NCI-H345 treated with DMSO at 0.1 percent for 48 hours (cell line): ENCODE results near the gene CADPS.

ENCODE experiments used
- DNase-seq: peaks from one replicate; lab custom pipeline; 2025; ENCODE audit not compliant: unreplicated experiment; lab: John Stamatoyannopoulos, UW

CADPS gene

DNA sequence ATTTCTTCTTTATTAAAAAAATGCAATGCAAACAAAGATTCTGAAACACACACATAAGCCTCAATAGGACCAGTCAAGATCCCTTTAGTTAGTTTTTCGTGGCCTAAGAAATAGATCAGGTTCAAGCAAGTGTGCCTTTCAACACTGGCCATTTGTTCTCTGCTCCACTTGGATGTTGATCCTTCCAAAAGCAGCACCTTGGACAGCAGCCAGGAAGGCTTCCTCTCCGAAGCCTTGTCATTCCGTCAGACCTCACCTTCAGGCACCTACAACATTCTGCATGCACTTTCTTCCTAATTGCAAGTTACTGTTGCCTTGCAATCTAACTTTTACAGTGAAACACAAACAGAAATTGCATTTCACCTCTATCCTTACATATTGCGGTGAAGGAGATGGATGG is 346.0 kb downstream of the CADPS start:
- no peak for DNase-seq

DNA sequence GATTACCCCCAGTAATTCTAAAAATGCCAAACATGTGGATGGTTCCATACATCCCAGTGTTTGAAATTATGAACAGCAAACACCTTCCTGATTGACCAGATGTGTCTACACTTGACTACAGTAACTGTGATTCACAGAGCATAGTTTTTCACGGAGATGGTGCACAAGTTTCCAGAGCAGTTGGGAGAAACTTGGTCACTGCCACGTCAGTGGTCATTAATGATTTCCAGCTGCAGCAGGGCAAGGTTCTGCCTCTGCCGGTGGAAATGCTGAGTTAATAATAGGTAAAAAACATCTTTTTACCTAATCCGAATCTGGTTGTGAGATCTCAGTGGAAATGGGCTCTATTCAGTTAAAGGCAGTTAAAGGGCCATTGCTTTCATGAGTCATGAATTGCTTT is 347.7 kb downstream of the CADPS start:
- no peak for DNase-seq

DNA sequence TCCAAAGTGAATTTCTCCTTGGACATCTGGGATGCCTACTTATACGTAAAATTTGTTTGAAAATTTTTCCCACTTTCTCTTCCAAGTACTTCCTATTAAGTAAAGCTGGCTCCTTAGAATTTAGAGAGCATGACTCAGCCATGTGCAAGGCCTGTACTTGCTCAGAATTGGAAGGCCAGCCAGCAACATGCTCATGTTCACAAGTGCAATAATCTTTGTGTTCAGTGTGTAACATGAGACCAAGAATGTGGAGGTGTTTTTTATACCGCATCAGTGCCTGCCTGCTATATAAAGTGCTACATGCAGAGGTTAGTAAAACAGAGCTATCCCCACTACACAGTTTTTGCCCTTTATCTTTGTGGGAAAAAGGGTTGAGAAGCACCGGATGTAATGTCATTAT is 349.9 kb downstream of the CADPS start:
- DNase-seq: no peak

DNA sequence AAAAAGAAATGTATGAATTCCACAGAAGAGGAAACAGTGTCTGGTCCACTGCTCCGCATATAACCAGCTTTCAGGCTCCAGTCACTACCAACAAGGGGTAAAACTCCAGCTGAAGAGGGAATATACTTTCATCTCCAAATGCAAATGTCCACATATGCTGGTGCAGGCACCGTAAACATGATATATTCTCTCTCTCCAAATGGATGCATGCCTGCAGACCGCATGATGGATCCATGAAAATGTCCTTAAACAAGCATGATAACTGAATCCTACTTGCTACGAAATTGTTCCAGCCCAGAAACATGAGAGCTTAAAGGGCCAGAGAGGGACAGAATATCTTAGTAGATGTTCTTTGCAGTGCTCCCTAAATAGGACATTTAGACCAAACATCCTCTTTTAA is 351.5 kb downstream of the CADPS start:
- no peak for DNase-seq

DNA sequence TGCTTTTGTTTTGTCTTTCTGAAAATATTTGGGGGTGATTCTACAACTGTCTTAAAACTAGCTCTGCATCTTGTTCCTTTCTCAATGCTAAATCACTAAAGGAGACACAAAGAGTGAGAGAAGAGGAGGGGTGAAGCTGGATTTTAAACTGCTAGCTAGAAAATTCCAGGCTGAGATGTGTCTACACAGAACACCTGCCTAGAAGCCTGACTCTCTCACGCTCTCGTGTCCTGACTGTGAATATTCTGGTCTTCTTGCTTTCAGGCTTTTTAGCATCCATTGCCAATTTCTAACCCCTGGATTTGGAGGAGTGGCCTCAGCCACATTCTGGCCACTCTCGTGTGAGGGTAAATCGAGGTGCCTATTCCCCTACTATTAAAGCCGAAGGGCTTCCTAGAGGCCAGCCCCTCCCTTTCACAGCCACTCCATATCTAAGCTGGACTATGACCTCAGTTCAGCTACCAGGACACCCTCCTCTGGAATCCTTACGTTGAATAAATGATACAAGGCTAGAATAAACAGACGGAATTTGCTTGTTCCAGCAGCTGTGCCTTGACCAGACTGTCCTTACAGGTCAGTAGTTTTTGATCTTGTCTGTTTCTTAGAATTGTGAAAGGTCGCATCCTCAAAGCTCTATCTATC is 353.6 kb downstream of the CADPS start:
- DNase-seq: no peak

DNA sequence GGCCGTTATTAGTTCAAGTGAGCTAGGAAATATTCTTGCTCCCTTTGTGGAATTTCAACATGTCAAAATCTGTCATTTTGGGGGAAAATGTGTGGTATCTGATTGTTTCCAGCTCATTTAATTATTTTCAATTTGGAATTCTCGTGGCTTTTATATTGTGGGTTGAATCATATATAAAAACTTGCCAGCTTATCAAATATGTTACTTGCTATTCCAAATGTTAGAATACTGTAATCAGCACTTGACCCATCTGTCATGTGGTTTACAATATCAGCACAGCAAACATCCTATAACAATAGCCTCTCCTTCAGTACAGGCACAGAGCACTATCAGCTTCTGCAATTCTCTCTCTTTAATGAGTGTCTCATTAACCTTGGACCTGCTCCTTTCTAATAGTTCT is 371.7 kb downstream of the CADPS start:
- no peak for DNase-seq

DNA sequence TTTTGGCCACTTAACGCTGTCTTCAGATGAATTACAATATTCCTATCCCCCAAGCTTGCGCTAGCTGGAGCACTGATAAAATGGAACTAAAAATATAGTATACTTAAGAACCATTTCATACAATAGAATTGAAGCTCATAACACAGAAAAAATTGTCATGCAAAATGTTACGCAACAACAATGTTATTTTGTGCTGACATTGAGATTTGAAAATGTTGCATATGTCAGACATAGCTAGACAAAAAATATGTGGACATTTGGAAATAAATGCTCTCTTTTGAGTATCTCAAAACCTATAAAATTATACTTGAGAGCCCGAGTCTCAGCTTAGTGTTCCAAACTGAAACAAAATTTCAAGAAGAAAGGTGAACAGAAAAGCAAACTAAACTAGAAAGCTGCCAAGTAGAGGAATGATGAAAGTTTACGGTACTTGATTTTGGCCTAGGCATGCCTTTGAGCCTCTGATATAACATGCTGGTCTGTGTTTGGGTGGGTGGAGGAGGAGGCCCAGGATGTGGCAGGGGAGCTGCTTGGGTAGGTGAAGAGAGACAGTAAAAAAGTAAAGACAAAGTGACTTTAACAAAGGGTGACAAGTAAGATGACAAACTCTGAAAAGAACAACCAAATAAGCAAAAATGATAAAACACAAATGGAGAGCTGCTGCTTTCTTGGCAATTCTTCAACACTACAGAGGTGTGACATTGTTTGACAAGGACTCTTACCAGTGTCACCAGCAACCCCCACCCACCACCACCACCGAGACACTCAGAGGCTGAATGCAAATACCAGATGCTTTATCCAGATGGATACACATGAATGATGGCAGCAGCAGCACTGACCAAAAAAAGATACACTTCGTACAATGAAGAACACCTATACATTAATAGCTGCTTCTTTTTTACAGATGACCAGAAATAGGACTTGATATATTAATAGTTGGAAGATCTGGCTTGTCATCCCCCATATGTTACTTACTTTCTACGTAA is 372.6 kb downstream of the CADPS start:
- DNase-seq: no peak

DNA sequence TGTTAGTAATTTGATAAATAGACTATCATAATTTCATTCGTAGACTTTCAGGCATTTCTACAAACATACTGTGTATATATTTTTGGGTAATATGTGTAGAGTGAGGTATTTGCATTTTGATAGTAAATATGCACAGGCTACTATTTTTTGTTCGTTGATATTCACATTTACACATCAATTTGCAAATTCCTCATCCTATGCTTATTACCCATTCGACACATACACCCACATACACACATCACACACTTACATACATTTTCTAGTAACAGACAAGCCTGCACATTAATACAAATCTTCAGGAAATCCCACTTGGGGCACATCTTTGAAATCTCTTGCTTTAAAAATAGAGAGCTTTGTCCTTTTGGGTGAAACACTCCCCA is 373.9 kb downstream of the CADPS start:
- DNase-seq: no peak

DNA sequence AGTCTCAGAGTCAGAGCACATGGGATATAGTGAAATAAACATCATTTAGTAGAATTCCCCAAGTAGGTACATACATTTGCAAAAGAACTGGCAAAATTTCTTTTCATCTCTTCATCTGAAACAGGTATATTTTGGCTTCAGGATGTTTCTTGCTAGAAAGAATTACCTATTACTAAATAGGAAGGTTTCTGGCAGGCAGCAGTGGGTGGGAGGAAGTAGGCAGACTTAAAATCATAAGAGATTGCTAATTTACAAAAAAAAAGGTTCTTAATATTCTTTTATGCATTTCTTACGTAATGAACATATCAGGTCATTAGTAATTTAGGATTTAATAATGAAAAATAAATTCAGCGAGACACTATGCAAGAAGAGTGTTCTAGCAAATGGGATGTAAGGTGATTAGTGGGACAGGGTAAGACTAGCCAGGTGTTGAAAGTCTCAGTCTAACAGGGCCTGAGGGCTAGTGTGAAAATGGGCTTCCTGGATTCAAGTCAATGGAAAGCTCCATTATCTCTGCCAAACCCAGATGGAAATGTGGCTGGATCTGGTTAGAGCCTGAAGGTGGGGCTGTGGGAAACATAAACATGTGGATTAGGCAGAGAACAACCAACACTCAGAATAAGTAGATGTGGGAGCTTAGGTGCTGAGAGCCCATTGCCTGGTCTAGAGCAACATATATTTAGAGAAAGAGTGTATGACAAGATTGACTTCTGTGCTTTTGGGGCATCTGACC is 374.5 kb downstream of the CADPS start:
- DNase-seq: no peak

DNA sequence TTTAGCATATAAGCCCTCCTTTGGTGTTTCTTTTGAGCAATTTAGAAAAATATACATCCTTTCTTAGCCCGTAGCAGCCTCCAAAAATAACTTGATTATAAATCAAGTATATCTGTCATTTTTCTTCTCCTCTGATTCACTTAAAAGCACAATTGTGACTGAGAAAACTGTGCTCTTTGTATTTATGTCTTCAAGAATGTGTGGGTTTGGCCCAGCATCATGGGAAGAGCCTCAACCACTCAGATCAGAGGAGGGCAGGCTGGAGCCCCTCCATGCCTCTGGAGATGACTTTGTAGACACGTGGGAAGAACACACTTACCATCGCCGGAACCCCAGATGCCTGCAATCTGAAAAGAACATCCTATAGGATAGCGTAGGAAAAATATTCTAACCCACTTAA is 378.1 kb downstream of the CADPS start:
- DNase-seq: no peak

DNA sequence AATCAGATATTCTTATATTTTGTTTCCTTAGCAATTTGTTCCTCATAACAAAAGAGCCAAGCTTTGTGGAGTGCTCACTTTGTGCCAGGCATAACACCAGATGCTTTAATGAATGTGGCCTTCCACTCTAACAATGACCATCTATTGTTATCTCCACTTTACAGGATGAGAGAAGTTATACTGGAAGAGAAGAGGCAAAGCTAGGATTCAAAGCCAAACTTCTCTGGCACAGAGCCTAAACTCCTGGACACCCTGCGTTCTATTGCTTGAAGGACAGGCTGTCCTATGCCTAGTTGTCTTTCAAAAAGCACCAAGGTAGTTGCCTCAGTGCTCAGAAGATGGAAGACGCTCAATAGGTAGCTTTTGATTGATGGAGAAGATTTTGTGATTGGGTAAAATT is 378.7 kb downstream of the CADPS start:
- DNase-seq: no peak

DNA sequence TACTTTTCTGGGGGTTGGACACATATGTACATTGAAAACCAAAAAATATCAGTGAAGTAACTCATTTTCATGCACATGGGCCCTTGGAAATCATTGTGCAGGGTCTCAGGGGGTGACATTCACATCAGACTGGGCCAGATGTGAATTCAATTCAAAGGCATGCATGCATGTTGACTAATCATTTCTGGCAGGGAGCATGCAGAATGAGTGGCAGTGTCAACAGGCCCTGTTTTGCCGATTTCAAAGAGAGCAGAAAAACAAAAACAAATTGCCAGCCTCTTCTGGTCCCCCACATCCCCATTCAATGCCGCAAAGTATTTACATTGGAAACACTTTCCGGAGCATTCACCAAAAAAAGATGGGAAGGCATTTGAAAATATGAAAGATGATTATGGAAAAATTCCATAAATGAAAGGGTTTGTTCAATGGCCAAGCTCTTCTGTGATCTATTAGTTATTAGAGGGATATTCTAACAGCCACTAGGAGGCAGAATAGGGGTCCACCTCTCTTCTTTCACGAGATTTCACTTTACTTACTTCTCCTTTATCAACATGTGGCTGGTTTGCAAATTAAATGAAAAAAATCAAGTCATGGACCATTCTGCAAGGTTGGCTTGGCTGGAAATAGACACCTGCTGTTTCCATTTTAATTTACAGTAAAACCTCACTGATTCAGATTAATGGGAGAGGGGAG is 382.0 kb downstream of the CADPS start:
- DNase-seq: no peak

DNA sequence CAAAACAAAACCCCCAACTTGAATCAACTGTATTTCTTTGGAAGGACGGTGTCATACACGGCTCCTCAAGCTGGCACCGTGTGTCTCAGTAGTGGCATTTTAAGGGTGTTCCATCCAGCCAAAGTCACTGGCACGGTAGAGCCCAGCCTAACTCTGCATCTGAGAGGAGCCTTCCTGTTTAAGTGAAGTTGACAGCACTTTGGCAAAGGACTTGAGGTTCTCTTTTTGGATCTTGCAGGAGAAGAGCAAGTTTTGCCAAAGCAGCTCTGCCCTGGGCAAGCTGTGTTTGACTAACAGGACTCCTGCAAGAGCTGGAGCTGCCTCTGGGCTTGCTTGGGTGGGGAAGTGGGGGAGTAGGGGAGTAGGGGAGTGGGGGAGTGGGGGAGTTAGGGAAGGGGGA is 392.3 kb downstream of the CADPS start:
- no peak for DNase-seq

DNA sequence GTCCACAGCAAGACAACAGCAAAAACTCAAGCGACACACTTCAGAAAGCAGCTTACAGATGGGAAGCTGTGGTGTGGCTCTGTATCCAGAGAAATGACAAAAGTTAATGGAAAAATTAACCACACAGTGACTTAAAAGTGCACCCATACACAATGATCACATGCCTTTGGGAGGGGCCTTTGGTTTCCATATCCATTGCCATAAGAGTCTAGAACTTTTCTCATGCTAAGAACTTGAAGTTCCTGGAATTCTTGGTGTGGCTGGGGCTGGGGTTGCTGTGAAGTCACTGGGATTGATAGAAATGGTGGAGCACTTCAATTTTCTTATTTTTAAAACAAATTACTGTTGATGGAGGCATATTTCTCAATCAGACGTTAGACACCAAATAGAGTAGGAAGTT is 393.3 kb downstream of the CADPS start:
- DNase-seq: no peak

DNA sequence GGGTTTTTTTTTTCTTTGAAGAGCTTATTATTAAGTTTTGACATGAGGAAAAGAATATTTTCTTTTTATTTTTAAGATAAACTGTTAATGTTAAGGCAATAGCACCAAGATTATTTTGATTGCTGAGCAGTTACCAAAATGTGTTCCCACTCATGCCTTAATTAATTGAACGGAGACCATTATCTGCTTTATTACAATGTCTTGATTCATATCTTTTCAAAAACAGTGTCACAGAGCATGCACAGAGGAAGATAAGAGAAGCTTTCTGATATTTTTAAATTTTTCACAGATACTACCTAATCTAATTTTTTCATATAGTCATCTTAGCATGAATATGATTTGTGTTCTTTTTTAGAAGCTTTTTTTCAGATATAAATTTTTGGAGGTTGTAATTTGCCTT is 395.2 kb downstream of the CADPS start:
- DNase-seq: no peak

DNA sequence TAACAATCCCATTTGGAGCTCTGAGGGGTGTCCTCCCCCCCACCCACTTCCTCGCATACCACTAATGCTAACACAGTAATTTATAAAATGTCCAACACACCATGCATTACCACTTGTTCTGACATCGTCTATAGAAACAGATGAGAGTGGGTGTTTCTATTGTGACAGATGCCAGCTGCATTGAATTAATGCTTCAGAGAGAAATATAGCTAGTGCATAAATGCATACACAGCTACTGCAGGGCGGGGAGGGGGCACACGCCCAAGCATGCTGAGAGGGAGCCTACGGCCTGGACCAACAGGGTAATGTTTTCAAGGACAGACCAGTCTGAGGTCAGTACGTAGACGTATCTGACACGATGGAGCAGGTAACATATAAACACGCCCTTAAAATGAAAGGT is 395.9 kb downstream of the CADPS start:
- DNase-seq: no peak

DNA sequence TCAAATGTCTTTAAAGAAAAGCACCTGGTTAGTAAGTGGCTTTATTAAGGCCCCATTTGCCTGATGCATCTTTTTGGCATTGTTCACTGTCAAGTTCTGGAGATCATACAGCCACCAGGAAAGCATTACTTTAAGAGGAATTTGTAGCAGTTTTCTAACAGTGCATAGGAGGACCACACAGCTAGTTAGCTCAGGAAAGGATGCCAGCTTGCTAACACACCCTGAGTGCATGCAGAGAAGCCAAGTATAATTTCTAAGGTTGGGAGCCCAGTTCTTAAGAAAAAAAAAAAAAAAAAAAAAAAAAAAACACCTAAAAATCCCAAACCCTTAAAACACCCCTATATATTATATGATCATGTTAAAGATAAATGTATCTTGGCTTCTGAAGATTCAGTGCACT is 399.9 kb downstream of the CADPS start:
- no peak for DNase-seq

DNA sequence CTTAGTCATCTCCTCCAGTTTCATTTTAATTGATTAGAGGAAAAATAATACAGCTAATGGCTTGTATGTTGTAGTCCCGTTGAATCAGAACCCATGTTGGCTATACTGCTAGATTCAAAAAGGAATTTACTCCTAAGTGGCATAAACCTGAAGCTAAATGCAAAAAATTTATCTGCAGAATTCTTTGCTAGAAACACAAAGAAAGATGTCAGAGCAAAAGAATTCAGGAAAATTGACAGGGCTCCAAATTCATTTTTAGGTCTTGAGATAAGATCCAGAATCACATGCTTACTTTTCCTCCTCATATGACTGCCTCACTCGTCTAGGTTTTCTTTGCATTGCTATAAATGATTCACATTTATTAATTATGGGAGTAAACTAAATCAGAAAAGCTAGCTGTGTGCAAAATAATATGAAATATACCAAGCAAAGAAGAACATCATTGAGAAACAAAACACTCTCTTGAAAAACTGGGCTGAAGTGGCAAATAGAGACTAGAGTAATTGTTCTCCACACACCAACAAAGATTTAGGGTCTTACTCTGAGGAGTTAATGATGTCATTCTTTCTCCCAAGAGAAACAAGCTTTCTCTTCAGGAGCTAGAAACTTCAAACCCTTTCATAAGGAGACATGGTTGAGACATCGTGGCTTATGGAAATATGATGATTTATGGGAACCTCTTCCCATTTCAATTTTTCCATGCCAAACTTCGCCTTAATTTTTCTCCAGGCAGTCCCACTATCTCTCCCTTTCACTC is 407.1 kb downstream of the CADPS start:
- no peak for DNase-seq

DNA sequence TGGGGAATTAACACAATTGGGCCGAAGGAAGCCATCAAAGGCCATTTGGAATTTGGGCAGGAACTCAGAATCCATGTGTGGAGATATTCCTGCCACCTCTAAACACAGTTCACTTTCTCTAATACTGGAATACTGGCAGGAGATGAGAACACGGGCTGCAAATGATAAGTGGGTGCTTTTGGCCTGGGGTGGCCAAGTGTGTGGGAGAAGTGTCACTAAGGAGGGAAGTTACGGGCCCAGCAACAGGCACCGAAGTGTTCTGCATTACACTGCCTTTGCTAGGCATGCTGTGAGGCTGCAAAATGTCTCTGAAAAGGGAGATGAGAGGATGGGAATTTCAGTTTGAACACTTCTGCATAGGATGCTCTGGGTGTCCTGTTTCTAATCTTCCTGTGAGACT is 412.4 kb downstream of the CADPS start:
- no peak for DNase-seq

DNA sequence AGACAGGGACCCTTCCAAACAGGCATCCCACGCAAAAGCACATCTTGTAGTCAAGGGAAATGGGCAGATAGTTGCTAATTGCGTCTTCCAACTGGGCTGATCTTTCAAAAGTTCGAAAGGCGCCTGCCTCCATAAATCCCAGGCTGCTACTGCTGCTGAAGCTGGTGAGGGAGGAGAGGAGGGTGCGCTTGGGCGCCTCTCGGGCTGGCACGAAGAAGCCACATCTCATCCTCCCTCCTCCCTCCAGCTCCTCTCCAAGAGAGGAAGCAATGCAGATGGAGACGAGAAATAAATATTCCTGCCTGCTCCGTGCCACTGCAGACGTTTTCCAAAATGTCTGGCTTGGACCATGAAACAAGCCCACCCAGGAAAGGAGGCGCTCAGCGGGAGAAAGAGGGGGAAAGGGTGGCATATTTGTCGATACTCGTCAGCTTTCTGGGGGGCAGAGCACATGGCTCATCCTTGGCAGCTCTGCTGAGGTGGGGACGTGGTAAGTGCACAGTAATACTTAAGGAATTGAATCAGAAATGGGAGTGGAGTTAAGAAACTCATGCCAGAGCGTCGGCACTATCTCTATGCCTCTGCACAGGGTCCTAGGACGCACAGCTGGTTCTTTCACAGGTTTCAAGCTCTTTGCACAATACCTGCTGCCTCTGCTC is 413.0 kb downstream of the CADPS start:
- no peak for DNase-seq
